ENCODE measurements around the gene GRK5. TPM values are rescaled to one million over a fixed set of nuclear protein-coding genes. Genes with fewer than 3 reads are reported as not detected.

Gene GRK5
- total RNA-seq, 4 donors from 2014 or later = 5.4 to 13.0 (median 10.6) TPM

- intact Hi-C loops (cut with DNase I; ENCODE audit: low total_unique reads) = no loop called here
- WGBS, 2 donors = 95 to 97% methylated on average over 12 of the region's 12 CpGs
- TF ChIP-seq CTCF (IDR thresholded peaks at IDR 0.05) (no peak), POLR2A (IDR thresholded peaks at IDR 0.05) (no peak)
These were observed 33.7 kb downstream of the GRK5 start for GRCh38 chr10:119241066-119241465.

GRCh38 chr10:119242186-119242585 lies 34.8 kb downstream of the GRK5 start:
- no peak for TF ChIP-seq POLR2A (IDR thresholded peaks at IDR 0.05)
- TF ChIP-seq CTCF (IDR thresholded peaks at IDR 0.05) = no peak
- no peak for DNase-seq (ENCODE audit: low spot score in 2 of 2)
- WGBS, 2 donors = 81 to 89% methylated on average over 7 of the region's 7 CpGs
- intact Hi-C loops (cut with DNase I; ENCODE audit: low total_unique reads) = no loop called here
- H3K4me3 ChIP-seq (ENCODE audit: low read depth, poor library complexity, severe bottlenecking) = no peak overlapping the region

More at GRCh38 chr10:119241066-119241465, 33.7 kb downstream of the GRK5 start:
- DNase-seq (ENCODE audit: low spot score in 2 of 2) = no peak
- H3K4me3 ChIP-seq (ENCODE audit: low read depth, poor library complexity, severe bottlenecking) = no peak overlapping the region

GRCh38 chr10:119243488-119243887 lies 36.1 kb downstream of the GRK5 start:
- 82 to 85% methylated on average over 2 of the region's 2 CpGs for WGBS, 2 donors
- TF ChIP-seq POLR2A (IDR thresholded peaks at IDR 0.05) = no peak
- intact Hi-C loops (cut with DNase I; ENCODE audit: low total_unique reads) = no loop called here
- no peak for DNase-seq (ENCODE audit: low spot score in 2 of 2)
- H3K4me3 ChIP-seq (ENCODE audit: low read depth, poor library complexity, severe bottlenecking) = no peak overlapping the region

GRCh38 chr10:119243967-119244366 lies 36.6 kb downstream of the GRK5 start:
- H3K4me3 ChIP-seq (ENCODE audit: low read depth, poor library complexity, severe bottlenecking) = no peak overlapping the region

GRCh38 chr10:119245272-119245671 lies 37.9 kb downstream of the GRK5 start:
- intact Hi-C loops (cut with DNase I; ENCODE audit: low total_unique reads) = loop anchor here (2.0 kb wide), 1 partner anchor 60 kb away; no protein-coding TSS in a partner anchor

More at GRCh38 chr10:119243967-119244366, 36.6 kb downstream of the GRK5 start:
- no peak for DNase-seq (ENCODE audit: low spot score in 2 of 2)
- WGBS, 2 donors = 79 to 96% methylated on average over 1 of the region's 1 CpG
- intact Hi-C loops (cut with DNase I; ENCODE audit: low total_unique reads) = loop anchor here (2.0 kb wide), 1 partner anchor 61 kb away; no protein-coding TSS in a partner anchor
- TF ChIP-seq CTCF (IDR thresholded peaks at IDR 0.05) (no peak), POLR2A (IDR thresholded peaks at IDR 0.05) (no peak)

More at GRCh38 chr10:119245272-119245671, 37.9 kb downstream of the GRK5 start:
- no peak for TF ChIP-seq CTCF (IDR thresholded peaks at IDR 0.05)
- no peak for TF ChIP-seq POLR2A (IDR thresholded peaks at IDR 0.05)
- no peak for DNase-seq (ENCODE audit: low spot score in 2 of 2)
- no peak overlapping the region for H3K4me3 ChIP-seq (ENCODE audit: low read depth, poor library complexity, severe bottlenecking)
- 53 to 73% methylated on average over 5 of the region's 5 CpGs for WGBS, 2 donors

All from lower leg skin (tissue), 4 donors.